NB4 (cell line): ENCODE results near the gene MYO1F.

Experiments
- MYC ChIP-seq: IDR thresholded peaks from 2 replicates; pipeline ENCODE4 v1.6.1; 2011; ENCODE audit warnings: low read depth, low read length
- POLR2A ChIP-seq: IDR thresholded peaks from 2 replicates; pipeline ENCODE4 v1.6.1; 2011; ENCODE audit warnings: mild to moderate bottlenecking; ENCODE audit not compliant: insufficient read length; ENCODE audit errors: extremely low read depth
- TF ChIP-seq, protein P1 (sequence below): IDR thresholded peaks from one replicate; pipeline ENCODE4 v1.5.1; 2012; ENCODE audit warnings: low read depth, low read length
- TF ChIP-seq, protein P2 (sequence below): IDR thresholded peaks from 2 replicates; pipeline ENCODE4 v1.6.1; 2011; ENCODE audit warnings: low read depth, low read length

DNA sequence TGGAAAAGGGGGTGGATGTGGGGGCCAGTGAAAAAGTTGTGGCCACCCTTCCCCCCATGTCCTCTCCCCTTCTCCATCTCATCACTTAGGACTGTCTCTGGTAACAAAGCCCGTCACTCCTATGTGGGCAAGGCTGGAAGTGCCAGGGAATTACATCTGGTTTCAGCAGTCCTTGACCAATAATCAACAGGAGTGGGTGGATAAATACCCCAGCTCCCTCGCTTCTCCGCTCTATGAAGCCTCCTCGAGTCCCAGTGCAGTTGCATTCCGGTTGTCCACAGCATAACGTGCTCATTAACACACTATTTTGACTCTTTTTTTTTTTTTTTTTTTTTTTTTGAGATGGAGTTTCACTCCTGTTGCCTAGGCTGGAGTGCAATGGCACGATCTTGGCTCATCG, 31.5 kb downstream of the MYO1F start:
- TF ChIP-seq, protein P1, sequence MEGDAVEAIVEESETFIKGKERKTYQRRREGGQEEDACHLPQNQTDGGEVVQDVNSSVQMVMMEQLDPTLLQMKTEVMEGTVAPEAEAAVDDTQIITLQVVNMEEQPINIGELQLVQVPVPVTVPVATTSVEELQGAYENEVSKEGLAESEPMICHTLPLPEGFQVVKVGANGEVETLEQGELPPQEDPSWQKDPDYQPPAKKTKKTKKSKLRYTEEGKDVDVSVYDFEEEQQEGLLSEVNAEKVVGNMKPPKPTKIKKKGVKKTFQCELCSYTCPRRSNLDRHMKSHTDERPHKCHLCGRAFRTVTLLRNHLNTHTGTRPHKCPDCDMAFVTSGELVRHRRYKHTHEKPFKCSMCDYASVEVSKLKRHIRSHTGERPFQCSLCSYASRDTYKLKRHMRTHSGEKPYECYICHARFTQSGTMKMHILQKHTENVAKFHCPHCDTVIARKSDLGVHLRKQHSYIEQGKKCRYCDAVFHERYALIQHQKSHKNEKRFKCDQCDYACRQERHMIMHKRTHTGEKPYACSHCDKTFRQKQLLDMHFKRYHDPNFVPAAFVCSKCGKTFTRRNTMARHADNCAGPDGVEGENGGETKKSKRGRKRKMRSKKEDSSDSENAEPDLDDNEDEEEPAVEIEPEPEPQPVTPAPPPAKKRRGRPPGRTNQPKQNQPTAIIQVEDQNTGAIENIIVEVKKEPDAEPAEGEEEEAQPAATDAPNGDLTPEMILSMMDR = no peak
- TF ChIP-seq POLR2A (no peak), MYC (no peak)
- TF ChIP-seq, protein P2, sequence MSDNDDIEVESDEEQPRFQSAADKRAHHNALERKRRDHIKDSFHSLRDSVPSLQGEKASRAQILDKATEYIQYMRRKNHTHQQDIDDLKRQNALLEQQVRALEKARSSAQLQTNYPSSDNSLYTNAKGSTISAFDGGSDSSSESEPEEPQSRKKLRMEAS = no peak
